Sigmoid colon (tissue), 7 donors: ENCODE data around the gene DCLRE1B. TPM values are rescaled to one million over a fixed set of nuclear protein-coding genes. Genes with fewer than 3 reads are reported as not detected.

Source experiments
- DNase-seq: peaks from one replicate; pipeline ENCODE4 v3.0.0-alpha.2; 2019
- H3K27ac ChIP-seq, 4 donors: fragments of 200-600 bp; sonication (generic); one replicate each; pipeline ENCODE4 v1.5.1; 2016 to 2019; ENCODE audit warnings: mild to moderate bottlenecking in 1 of 4
- H3K27me3 ChIP-seq, 3 donors: fragments of 200-600 bp; sonication (generic); one replicate each; pipeline ENCODE4 v1.5.1; 2019; ENCODE audit warnings: mild to moderate bottlenecking in 1 of 3
- H3K36me3 ChIP-seq, 4 donors: fragments of 200-600 bp; sonication (generic); one replicate each; pipeline ENCODE4 v1.5.1; 2016 to 2019
- H3K4me1 ChIP-seq, 4 donors: fragments of 200-600 bp; sonication (generic); one replicate each; pipeline ENCODE4 v1.5.1; 2017 to 2019
- H3K4me3 ChIP-seq, 4 donors: fragments of 200-600 bp; sonication (generic); one replicate each; pipeline ENCODE4 v1.5.1; 2017 to 2019; ENCODE audit warnings: mild to moderate bottlenecking in 2 of 4, moderate library complexity in 1 of 4
- H3K9me3 ChIP-seq, 4 donors: fragments of 200-600 bp in 3 of 4; sonication (generic) in 3 of 4; one replicate each; pipeline versions ENCODE4 v1.5.1 to v1.6.1; 2013 to 2019
- CTCF ChIP-seq, 4 experiments: fragments of 450-650 bp in 3 of 4; fragments of 200-600 bp in 1 of 4; IDR thresholded peaks; one replicate each; pipeline ENCODE4 v1.5.1; 2016 to 2019; ENCODE audit warnings: antibody characterized with exemption in 4 of 4, mild to moderate bottlenecking in 3 of 4, moderate library complexity in 2 of 4
- EP300 ChIP-seq, 4 donors: sonication (generic); formaldehyde crosslinking; IDR thresholded peaks; one replicate each; pipeline ENCODE4 v1.6.1; 2017; ENCODE audit warnings: antibody characterized with exemption in 4 of 4
- POLR2A ChIP-seq, 2 donors: fragments of 450-650 bp; IDR thresholded peaks; one replicate each; pipeline ENCODE4 v1.6.1; 2016; ENCODE audit warnings: antibody characterized with exemption in 2 of 2, mild to moderate bottlenecking in 2 of 2, moderate library complexity in 2 of 2
- POLR2AphosphoS5 ChIP-seq, 4 donors: sonication (generic); formaldehyde crosslinking; IDR thresholded peaks; one replicate each; pipeline ENCODE4 v1.6.1; 2017; ENCODE audit warnings: antibody characterized with exemption in 4 of 4
- WGBS, 2 donors: extraction: QIAGEN DNeasy Blood & Tissue Kit; methylation state at CpG; one replicate each; pipeline ENCODE4 v1.1.7; 2013; 5-methylcytosine and 5-hydroxymethylcytosine counted together
- intact Hi-C: fragments of 100-400 bp; cut with DNase I; formaldehyde crosslinking; loops from one replicate; pipeline ENCODE4 v1.15.1; 2023
- polyA plus RNA-seq, 3 donors: library from polyadenylated mRNA; stranded (reverse); fragments of 200-250 nt; gene quantifications; one replicate each; pipeline ENCODE4 v1.2.3, GENCODE V29; 2013
- total RNA-seq, 4 donors: library from RNA; depleted of rRNA; stranded (reverse); fragments of >200 nt; gene quantifications; one replicate each; pipeline ENCODE4 v1.1.0, GENCODE V29; 2016
- donor health status: healthy with polysubstance abuse.
- donor health status: Bipolar disorder and iron deficiency.
- donor health status: healthy.

DCLRE1B gene
- total and polyA plus RNA-seq, 7 donors = 1.8 to 4.9 (median 4.4) TPM

- Histone ChIP-seq H3K27me3 (no peaks in the 10 kb centered on the region), H3K4me3 (peak overlapping the region; percentile 67 to 81 (median 73)), H3K27ac (peak overlapping the region; percentile 87 to 95 (median 92)), H3K4me1 (peaks cover 0 to 23% (median 21%) of the 10 kb centered on the region in 4 donors), H3K9me3 (no peaks in the 10 kb centered on the region), H3K36me3 (peaks cover 0 to 45% (median 10%) of the 10 kb centered on the region in 4 donors)
- no peak for TF ChIP-seq CTCF (IDR thresholded peaks at IDR 0.05)
- no peak for TF ChIP-seq EP300 (IDR thresholded peaks at IDR 0.05)
- TF ChIP-seq POLR2A (IDR thresholded peaks at IDR 0.05) = no peak
- no peak for TF ChIP-seq POLR2AphosphoS5 (IDR thresholded peaks at IDR 0.05)
- DNase-seq = peak; percentile 77
- WGBS, 2 donors = 1% methylated on average over 17 of the region's 17 CpGs
- intact Hi-C loops = loop anchor here (1.0 to 10.0 kb wide), 5 partner anchors 24 to 511 kb away; partner anchors contain the start of genes HIPK1, MAGI3, OLFML3 and RSBN1
Measured at GRCh38 chr1:113905435-113905861, 322 bp downstream of the DCLRE1B start.

- Histone ChIP-seq H3K4me1 (peaks cover 0 to 18% (median 13%) of the 10 kb centered on the region in 4 donors), H3K9me3 (no peaks in the 10 kb centered on the region), H3K4me3 (peak overlapping the region in 1 of 4 donors; percentile 12), H3K27ac (peak overlapping the region; percentile 63 to 80 (median 69)), H3K27me3 (no peaks in the 10 kb centered on the region), H3K36me3 (peaks cover 0 to 41% (median 10%) of the 10 kb centered on the region in 4 donors)
- TF ChIP-seq POLR2A (IDR thresholded peaks at IDR 0.05) (no peak), CTCF (IDR thresholded peaks at IDR 0.05) (no peak), EP300 (IDR thresholded peaks at IDR 0.05) (no peak), POLR2AphosphoS5 (IDR thresholded peaks at IDR 0.05) (no peak)
- WGBS, 2 donors = 68 to 70% methylated on average over 6 of the region's 6 CpGs
- DNase-seq = no peak
- intact Hi-C loops = no loop called here
Measured at GRCh38 chr1:113912594-113913311, 7.6 kb downstream of the DCLRE1B start.

GRCh38 chr1:113913312-113913668 is 8.2 kb downstream of the DCLRE1B start:
- Histone ChIP-seq H3K4me1 (peaks cover 0 to 18% (median 13%) of the 10 kb centered on the region in 4 donors), H3K36me3 (peaks cover 0 to 36% (median 8%) of the 10 kb centered on the region in 4 donors), H3K4me3 (peak overlapping the region in 1 of 4 donors; percentile 12), H3K9me3 (no peaks in the 10 kb centered on the region), H3K27me3 (no peaks in the 10 kb centered on the region), H3K27ac (peak overlapping the region; percentile 63 to 80 (median 69))
- TF ChIP-seq POLR2A (IDR thresholded peaks at IDR 0.05) (no peak), POLR2AphosphoS5 (IDR thresholded peaks at IDR 0.05) (no peak), CTCF (IDR thresholded peaks at IDR 0.05) (no peak), EP300 (IDR thresholded peaks at IDR 0.05) (no peak)
- DNase-seq = no peak
- 56 to 65% methylated on average over 3 of the region's 3 CpGs for WGBS, 2 donors
- intact Hi-C loops = no loop called here

- Histone ChIP-seq H3K27me3 (no peaks in the 10 kb centered on the region), H3K4me1 (peaks cover 0 to 18% (median 13%) of the 10 kb centered on the region in 4 donors), H3K36me3 (peaks cover 0 to 28% (median 5%) of the 10 kb centered on the region in 4 donors), H3K9me3 (no peaks in the 10 kb centered on the region), H3K27ac (peak overlapping the region in 1 of 4 donors; percentile 63), H3K4me3 (no peak overlapping the region)
- 74 to 93% methylated on average over 5 of the region's 5 CpGs for WGBS, 2 donors
- DNase-seq = no peak
- intact Hi-C loops = no loop called here
- no peak for TF ChIP-seq POLR2A (IDR thresholded peaks at IDR 0.05)
Measured at GRCh38 chr1:113913887-113914664, 8.9 kb downstream of the DCLRE1B start.

- H3K4me3 ChIP-seq = no peak overlapping the region
- TF ChIP-seq POLR2AphosphoS5 (IDR thresholded peaks at IDR 0.05) (no peak), EP300 (IDR thresholded peaks at IDR 0.05) (no peak), POLR2A (IDR thresholded peaks at IDR 0.05) (no peak), CTCF (IDR thresholded peaks at IDR 0.05) (no peak)
- H3K4me1 ChIP-seq = peaks cover 0 to 15% (median 13%) of the 10 kb centered on the region in 4 donors
- intact Hi-C loops = no loop called here
- 98% methylated on average over 5 of the region's 5 CpGs for WGBS, 2 donors
- H3K36me3 ChIP-seq = no peaks in the 10 kb centered on the region
- no peak overlapping the region for H3K27ac ChIP-seq
- no peaks in the 10 kb centered on the region for H3K9me3 ChIP-seq
- H3K27me3 ChIP-seq = no peaks in the 10 kb centered on the region
- DNase-seq = no peak
Measured at GRCh38 chr1:113916974-113917373, 11.8 kb downstream of the DCLRE1B start.
